GM21447 (cell line): ENCODE data around the gene HSPA9.

Source experiments
- ATAC-seq: cut with Tn5 transposase; IDR thresholded peaks from one replicate; pipeline ENCODE4 v1.9.1; 2021; ENCODE audit not compliant: unreplicated experiment

HSPA9 gene

GRCh38 chr5:138564242-138564641 lies 11.0 kb downstream of the HSPA9 start:
- no peak for ATAC-seq

DNA sequence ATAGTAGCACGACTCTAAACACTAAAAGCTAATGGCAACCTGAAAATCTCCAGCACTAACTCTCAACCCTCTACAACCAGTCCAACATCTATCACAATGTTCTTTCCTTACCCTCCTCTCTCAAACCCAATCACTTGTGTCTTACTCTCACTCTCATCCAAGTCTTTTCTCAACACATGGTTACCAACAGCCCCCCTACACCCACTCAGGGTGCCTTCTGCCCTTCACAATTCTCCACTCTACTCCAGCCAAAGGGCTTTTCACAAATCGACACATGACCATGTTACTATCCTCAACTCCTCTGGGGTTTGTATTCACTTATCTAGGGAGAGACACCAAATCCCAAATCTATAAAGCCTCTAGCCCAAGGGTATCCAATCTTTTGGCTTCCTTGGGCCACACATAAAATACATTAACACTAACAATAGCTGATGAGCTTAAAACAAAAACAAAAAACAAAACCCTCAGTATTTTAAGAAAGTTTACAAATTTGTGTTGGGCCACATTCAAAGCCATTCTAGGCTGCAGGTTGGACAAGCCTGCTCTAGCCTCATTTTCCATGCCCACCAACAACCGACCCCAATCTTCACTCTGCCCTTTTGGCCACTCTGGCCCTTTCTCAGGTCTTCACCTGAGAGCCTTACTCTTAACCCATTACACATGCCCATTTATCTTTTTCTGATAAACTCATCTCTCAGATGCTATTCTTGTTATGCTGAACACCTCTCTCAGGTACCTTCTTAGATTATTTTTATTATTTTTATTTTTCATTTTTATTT lies 11.7 kb downstream of the HSPA9 start:
- no peak for ATAC-seq

DNA sequence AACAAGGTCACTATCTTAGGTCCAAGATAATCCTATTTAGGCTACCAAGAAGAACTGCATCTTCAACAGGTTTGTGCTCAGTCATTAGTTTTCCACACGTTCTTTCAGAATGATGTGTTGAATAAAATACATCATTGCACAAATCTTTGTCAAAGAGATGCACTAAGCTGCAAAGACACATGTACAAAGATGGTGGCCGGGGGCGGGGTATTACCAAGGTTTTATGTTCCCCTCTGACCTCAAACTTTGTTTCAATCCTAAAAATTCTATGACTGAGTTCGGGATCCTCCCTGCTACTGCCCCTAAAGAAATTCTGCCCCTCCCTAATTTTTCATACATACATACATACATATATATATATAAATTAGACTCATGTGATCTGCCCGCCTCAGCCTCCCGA lies 14.2 kb downstream of the HSPA9 start:
- ATAC-seq, result no peak

DNA sequence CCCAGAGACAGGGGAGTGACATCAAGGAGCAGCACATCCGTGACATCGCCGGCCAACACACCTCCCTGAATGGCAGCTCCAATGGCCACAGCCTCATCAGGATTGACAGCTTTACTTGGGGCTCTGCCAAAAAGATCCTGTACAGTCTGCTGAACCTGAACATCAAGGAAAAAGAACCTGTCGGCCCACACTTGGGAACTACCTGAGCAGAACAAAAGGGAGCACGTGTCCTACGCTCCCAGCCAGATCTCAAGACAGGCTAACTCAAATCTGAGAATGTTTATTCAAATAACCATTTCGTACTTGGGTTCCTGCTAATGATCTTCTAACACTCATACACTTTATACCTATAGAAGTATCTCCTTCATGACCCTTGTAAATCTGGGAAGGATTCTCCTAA lies 15.3 kb downstream of the HSPA9 start:
- ATAC-seq, result no peak

DNA sequence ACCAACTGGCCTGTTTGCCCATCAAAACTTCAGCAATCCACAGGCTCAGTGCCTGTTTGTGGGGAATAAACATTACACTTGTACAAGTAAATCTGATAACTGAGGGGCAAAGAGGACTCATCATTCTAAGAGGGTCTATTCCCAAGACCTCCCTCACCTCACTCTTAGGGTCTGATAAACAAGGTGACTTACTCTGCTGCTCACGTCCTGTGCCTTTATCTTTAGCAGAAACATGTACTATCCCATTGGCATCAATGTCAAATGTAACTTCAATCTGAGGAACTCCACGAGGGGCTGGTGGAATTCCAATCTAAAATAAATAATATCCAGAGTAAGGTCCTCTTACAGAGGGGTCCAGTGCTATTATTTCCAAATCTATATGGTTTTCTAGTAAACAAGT lies 17.5 kb downstream of the HSPA9 start:
- ATAC-seq, result no peak

DNA sequence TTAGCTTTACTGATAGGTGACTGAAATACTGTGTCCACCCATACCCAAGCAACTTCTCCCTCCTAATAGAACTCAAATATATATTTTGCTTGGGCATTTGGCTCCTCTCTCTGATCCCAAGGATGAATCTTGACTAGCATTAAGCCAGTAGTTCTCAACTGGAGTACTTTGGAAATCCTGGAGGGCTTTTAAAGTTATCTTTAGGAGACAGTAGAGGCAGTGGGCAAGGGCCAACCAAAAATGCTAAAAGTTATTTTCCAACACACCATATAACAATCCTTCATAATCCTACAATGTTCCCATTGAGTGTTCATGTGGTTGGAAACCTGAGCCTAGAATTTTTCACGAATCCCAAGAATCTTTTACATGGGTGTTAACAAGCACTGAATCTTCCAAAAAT lies 21.1 kb downstream of the HSPA9 start:
- ATAC-seq, result no peak

GRCh38 chr5:138553437-138554095 lies 21.6 kb downstream of the HSPA9 start:
- no peak for ATAC-seq

DNA sequence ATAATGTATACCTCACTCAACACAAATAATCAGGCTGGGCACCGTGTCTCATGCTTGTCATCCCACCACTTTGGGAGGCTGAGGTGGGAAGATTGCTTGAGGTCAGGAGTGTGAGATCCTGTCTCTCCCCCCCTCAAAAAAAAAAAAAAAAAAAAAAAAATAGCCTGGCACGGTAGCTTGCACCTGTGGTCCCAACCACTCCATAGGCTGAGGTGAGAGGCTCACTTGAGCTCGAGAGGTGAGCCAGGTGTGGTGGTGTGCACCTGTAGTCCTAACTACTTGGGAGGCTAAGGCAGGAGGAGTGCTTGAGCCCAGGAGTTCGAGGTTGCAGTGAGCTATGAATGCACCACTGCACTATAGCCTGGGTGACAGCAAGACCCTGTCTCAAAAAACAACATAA lies 22.5 kb downstream of the HSPA9 start:
- no peak for ATAC-seq

DNA sequence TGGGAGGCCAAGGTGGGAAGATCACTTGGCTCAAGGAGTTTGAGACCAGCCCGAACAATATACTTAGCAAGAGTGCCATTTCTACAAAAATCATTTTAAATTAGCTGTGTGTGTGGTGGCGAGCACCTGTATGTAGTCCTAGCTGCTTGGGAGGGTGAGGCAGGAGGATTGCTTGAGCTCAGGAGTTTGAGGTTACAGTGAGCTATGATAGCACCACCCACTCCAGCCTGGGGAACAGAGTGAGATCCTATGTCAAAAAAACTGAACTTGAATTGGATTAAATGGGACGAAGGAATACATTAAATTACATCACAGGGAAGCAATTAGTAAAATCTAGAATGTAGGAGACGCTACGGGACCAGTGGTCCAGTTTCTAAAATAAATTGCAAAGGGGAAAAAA lies 25.8 kb downstream of the HSPA9 start:
- ATAC-seq, result no peak

- ATAC-seq, result no peak
Observed at GRCh38 chr5:138545919-138546562, 29.2 kb downstream of the HSPA9 start.

DNA sequence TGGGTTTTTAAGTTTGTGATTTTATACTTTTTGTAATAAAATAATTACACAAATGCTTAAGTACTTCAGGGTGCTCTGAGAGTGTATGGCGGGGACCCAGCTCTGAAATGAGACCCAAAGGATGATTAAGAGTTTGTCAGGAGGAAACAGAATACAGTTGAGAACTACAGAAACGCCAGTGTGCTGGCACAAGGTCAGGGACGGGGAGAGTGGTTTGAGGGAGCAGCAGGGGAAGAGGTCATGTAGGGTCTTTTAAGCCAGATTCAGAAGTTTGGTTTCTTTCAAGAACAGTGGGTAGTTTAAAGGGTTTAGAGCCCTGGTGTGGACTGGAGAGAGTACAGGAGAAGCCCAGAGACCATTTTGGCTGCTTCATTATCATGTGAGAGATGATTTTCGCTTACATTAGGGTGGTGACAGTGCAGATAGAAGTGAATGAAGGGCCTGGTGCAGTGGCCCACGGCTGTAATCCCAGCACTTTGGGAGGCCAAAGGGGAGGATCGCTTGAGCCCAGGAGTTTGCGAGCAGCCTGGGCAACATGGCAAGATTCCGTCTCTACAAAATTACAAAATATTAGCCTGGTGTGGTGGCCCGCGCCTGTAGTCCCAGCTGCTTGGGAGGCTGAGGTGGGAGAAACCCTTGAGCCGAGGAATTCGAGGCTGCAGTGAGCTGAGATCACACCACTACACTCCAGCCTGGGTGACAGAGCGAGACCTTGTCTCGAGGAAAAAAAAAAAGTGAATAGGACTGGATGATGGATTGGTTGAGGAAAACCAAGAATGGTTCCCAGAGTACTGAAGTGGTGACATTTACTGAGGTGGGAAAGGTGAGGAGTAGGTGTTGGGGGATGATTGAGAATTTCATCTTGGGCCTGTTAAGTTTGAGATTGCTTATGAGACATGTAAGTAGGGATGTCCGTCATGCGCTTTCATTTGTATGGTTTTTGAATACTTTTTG lies 30.7 kb downstream of the HSPA9 start:
- no peak for ATAC-seq

DNA sequence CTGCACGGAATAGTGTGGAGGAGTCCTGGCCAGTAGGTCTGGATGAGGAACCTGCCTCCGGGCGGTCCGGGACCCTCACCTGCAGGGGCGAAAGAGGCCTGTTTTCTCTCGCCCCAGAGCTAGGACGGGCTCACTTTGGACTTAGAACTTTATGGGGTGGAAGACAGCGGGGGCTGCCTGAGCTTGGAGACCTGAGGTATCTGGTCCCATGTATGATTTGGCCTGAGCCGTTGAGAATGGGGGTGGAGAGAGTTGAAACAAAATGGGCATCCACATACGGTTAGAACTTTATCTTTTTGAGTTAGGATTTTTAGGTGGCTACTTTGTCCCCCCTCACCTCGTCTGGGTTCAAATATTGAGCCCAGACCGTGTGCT lies 31.5 kb downstream of the HSPA9 start:
- ATAC-seq, result peak; percentile 45

DNA sequence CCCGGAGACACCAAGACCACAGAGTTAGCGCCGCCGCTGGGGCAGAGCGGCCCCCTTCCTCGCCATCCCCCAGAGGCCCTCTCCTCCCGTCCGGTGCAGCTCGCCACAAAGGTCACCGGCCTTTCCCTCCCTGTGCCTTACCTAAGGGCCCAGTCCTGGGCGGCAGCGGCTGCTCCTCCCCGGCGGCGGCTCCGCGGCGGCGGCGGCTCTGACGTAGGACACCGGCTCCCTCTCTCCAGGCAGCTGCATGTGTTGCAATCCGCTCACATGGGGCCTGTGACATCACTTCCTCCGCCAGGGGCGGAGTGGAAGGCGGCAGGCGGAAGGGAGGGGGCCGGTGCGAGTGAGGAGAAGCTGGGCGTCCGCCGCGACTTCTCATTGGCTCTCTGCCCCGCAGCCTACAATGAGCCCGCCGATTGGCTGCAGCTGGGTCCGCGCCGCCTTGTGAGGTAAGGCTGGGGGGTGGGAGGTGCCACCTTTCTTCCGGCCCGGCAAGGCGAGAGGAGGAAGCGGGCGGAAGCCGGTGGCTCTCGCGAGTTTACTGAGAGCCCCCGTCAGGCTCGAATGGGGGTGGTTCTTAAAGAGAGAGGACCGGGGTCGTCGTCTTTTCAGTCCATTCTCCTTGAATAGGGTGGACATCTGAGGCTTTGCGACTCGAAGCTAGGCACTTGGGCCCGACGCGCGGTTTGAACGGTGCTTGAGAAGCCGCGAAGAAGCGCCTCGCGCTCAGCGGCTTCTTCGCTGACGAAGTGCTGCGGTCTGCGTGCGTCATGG lies 32.1 kb downstream of the HSPA9 start, which contains the start of gene ETF1:
ETF1 (minus strand) TSS at position 281 of the 774 bp plus-strand sequence. CDS start 318 bp downstream, outside the sequence.
- peak; percentile 89 for ATAC-seq

GRCh38 chr5:138542180-138542955 lies 32.8 kb downstream of the HSPA9 start:
- ATAC-seq, result peak; percentile 1

DNA sequence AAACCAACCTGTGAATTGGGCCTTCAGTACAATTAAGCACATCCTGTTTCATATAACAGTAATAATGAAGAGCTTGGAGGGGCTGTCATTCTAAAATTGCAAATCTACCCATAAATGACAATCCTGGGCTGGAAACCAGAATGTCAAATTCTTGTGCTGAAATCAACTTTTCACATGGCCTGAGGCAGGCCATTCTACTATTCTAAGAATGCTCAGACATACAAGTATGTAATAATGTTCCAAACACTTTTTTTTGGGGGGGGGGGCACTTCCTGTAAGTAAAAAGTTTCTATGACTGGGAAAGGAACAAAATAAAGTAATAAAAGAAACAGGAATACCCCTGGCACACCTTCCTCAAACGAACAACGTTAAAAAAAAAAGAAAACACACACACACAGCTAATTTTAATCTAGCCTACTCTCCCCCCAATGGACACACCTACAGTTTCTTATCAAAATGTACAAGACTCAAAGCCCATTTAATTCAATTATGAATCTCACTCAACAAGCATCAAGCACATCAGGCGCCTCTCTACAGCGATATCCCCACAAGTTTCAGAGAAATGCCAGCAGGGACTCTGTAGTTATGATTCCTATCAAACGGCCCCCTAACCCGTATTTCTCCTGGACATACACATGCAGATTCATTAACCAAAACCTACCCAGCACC lies 33.6 kb downstream of the HSPA9 start:
- no peak for ATAC-seq

DNA sequence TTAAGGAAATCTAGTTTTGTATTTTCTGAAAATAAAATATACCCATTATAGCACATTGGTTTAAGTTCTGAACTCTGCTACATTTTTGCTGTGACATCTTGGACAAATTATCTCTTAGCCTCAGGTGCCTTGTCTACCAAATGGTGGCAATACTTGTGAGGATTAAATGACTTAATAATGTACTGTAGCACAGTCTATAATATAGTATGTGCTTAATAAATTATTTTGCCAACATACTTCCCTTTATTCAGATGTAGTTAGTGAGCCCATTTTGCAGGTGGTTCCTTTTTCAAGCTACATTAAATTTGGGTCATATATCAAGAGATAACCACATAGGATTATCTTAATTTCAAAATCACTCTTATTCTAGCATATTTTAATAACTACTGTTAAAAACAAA lies 35.4 kb downstream of the HSPA9 start:
- ATAC-seq, result no peak

DNA sequence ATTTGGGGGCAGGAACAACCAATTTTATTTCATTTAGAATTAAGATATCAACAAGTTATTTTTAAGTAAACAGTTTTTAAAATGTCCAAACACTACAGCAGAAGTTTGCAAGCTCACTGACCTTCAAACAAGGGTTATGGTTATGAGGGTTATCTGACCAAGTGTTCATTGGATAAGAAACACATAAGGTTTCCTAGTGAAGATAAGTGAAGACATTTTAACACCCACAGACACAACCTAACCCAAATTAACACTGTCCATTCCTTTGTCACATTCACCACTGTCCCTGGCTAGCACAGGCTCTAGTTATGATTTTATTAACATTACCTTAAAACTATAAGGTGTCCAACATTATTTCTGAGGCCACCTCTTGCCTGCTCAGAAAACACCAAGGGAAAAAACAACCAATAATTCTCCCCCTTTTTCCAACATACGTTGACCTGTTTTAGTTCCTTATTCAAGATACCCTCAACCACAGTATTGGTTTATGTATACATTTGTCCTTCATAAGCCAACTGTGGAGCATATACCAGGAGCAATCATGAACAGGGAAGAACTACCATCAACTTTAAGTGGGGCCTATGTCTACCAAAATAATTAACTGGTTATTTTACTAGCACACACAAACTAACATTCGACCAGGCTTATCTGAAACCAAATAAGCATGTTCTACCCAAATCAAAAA lies 36.1 kb downstream of the HSPA9 start:
- no peak for ATAC-seq

- ATAC-seq, result no peak
Observed at GRCh38 chr5:138536665-138537315, 38.4 kb downstream of the HSPA9 start.
